Ishikawa (cell line): ENCODE data around the gene ELOB.
A peak's percentile ranks its signal among the peaks of the same experiment; 100 is the strongest.

Experiments used
- CEBPB ChIP-seq: IDR thresholded peaks from 2 replicates; pipeline ENCODE4 v1.6.1; 2012
- CREB1 ChIP-seq: IDR thresholded peaks from 2 replicates; pipeline ENCODE4 v1.6.1; 2012; ENCODE audit warnings: low read depth
- EGR1 ChIP-seq: IDR thresholded peaks from 2 replicates; pipeline ENCODE4 v1.6.1; 2012
- EP300 ChIP-seq: IDR thresholded peaks from 2 replicates; pipeline ENCODE4 v1.6.1; 2012; ENCODE audit warnings: borderline replicate concordance
- FOXM1 ChIP-seq: IDR thresholded peaks from 2 replicates; pipeline ENCODE4 v1.6.1; 2012; ENCODE audit warnings: low read depth, borderline replicate concordance
- MAX ChIP-seq: IDR thresholded peaks from 2 replicates; pipeline ENCODE4 v1.6.1; 2012
- NFIC ChIP-seq: IDR thresholded peaks from 2 replicates; pipeline ENCODE4 v1.6.1; 2012
- RAD21 ChIP-seq: IDR thresholded peaks from 2 replicates; pipeline ENCODE4 v1.6.1; 2012; ENCODE audit warnings: low read depth
- TAF1 ChIP-seq: IDR thresholded peaks from 2 replicates; pipeline ENCODE4 v1.6.1; 2012; ENCODE audit warnings: low read depth, mild to moderate bottlenecking
- TCF12 ChIP-seq: IDR thresholded peaks from 2 replicates; pipeline ENCODE4 v1.6.1; 2012; ENCODE audit warnings: low read depth
- TEAD4 ChIP-seq: IDR thresholded peaks from 2 replicates; pipeline ENCODE4 v1.6.1; 2012
- YY1 ChIP-seq: IDR thresholded peaks from 2 replicates; pipeline ENCODE4 v1.6.1; 2012; ENCODE audit warnings: low read depth
- ZBTB7A ChIP-seq: IDR thresholded peaks from 2 replicates; pipeline ENCODE4 v1.6.1; 2012; ENCODE audit warnings: low read depth
- TF ChIP-seq, protein P1 (sequence below): IDR thresholded peaks from 2 replicates; pipeline ENCODE4 v1.6.1; 2012; ENCODE audit warnings: low read depth, mild to moderate bottlenecking
- TF ChIP-seq, protein P2 (sequence below): IDR thresholded peaks from 2 replicates; pipeline ENCODE4 v1.6.1; 2012

Gene ELOB

GRCh38 chr16:2752035-2752849, 24.8 kb downstream of the ELOB start, which contains the start of gene SRRM2:
Gene SRRM2 (plus strand): TSS chr16:2752638. CDS start chr16:2756365, 3,727 bp downstream.
- TF ChIP-seq CREB1 (peak; percentile 88), ZBTB7A (0 out of 2 replicates have a peak, but pooled peaks have one; percentile 18), EP300 (no peak; the same call in 1 of the 2 replicates), FOXM1 (no peak), MAX (peak; percentile 97), NFIC (0 out of 2 replicates have a peak, but pooled peaks have one; percentile 45), YY1 (peak; percentile 96), TEAD4 (peak; percentile 36; the same call in 1 of the 2 replicates), CEBPB (no peak), TCF12 (no peak), TAF1 (peak; percentile 63; the same call in 1 of the 2 replicates), EGR1 (peak; percentile 61; the same call in 1 of the 2 replicates), RAD21 (no peak)
- TF ChIP-seq, protein P1, sequence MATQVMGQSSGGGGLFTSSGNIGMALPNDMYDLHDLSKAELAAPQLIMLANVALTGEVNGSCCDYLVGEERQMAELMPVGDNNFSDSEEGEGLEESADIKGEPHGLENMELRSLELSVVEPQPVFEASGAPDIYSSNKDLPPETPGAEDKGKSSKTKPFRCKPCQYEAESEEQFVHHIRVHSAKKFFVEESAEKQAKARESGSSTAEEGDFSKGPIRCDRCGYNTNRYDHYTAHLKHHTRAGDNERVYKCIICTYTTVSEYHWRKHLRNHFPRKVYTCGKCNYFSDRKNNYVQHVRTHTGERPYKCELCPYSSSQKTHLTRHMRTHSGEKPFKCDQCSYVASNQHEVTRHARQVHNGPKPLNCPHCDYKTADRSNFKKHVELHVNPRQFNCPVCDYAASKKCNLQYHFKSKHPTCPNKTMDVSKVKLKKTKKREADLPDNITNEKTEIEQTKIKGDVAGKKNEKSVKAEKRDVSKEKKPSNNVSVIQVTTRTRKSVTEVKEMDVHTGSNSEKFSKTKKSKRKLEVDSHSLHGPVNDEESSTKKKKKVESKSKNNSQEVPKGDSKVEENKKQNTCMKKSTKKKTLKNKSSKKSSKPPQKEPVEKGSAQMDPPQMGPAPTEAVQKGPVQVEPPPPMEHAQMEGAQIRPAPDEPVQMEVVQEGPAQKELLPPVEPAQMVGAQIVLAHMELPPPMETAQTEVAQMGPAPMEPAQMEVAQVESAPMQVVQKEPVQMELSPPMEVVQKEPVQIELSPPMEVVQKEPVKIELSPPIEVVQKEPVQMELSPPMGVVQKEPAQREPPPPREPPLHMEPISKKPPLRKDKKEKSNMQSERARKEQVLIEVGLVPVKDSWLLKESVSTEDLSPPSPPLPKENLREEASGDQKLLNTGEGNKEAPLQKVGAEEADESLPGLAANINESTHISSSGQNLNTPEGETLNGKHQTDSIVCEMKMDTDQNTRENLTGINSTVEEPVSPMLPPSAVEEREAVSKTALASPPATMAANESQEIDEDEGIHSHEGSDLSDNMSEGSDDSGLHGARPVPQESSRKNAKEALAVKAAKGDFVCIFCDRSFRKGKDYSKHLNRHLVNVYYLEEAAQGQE: no peak
- TF ChIP-seq, protein P2, sequence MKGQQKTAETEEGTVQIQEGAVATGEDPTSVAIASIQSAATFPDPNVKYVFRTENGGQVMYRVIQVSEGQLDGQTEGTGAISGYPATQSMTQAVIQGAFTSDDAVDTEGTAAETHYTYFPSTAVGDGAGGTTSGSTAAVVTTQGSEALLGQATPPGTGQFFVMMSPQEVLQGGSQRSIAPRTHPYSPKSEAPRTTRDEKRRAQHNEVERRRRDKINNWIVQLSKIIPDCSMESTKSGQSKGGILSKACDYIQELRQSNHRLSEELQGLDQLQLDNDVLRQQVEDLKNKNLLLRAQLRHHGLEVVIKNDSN: no peak; the same call in 1 of the 2 replicates

DNA sequence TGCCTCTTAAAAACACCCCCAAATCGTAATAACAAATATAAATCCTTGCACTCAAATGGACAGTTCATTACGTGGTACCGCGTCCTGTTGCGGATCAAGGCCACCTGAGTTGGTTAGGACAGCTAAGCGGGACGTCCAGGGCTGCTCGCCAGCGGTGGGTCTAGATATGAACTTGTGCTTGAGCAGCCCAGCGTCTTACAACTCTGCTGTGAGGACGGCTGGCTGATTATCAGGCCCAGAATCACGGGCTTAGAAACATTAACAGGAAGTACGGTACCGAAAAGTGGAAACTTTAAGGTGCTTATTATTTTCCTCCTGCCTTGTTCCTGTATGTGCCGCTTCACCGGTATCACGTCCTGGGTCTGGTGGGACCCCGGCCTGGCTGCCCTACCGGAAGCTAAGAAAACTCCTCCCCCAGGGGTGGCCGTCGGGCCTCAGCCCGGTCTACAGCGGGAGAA, 25.5 kb downstream of the ELOB start:
- TF ChIP-seq TCF12: no peak
- TF ChIP-seq CEBPB: no peak
- TF ChIP-seq YY1: no peak
- no peak for TF ChIP-seq RAD21
- TF ChIP-seq, protein P1: no peak
- TF ChIP-seq FOXM1: no peak
- TF ChIP-seq TAF1: no peak
- no peak for TF ChIP-seq EP300
- TF ChIP-seq, protein P2: no peak
- no peak for TF ChIP-seq MAX
- TF ChIP-seq EGR1: no peak
- TF ChIP-seq CREB1: no peak
- TF ChIP-seq NFIC: no peak
- no peak for TF ChIP-seq TEAD4
- no peak for TF ChIP-seq ZBTB7A

GRCh38 chr16:2749936-2750335, 27.1 kb downstream of the ELOB start:
- TF ChIP-seq MAX: no peak
- TF ChIP-seq, protein P2: no peak
- TF ChIP-seq EGR1: no peak
- TF ChIP-seq YY1: no peak
- TF ChIP-seq NFIC: no peak

DNA sequence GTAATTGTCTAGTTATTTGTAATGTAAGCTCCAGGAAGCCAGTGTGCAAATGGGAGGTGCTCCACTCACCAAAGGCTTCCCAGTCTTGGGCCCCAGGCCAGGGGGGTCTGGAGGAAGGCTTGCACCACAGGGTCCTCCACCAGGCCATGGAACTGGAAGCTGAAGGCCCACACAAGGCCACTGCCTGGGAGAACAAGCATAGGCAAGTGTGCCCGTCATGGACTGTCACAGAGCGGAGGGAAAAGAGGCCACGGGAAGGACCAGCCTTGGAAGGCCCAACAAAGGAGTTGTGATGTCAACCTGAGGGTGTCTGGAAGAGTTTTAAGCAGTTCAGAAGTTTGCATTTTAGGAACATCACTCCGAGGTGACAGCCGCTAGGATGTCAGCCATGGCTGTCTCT, 27.6 kb downstream of the ELOB start:
- no peak for TF ChIP-seq TAF1
- TF ChIP-seq ZBTB7A: no peak
- no peak for TF ChIP-seq EP300
- TF ChIP-seq TEAD4: no peak
- TF ChIP-seq, protein P1: no peak
- TF ChIP-seq EGR1: no peak
- no peak for TF ChIP-seq YY1
- no peak for TF ChIP-seq CEBPB
- TF ChIP-seq MAX: no peak
- TF ChIP-seq RAD21: no peak
- TF ChIP-seq TCF12: no peak
